CD14-positive monocyte (primary cell): ENCODE data around the gene IL4R. TPM values are rescaled to one million over a fixed set of nuclear protein-coding genes. Genes with fewer than 3 reads are reported as not detected.

Source experiments
- DNase-seq, 3 donors: peaks; one replicate each; pipeline ENCODE4 v3.0.0-alpha.2; 2011 to 2022
- H2AFZ ChIP-seq: 2 replicates; pipeline ENCODE4 v1.6.0; 2012; ENCODE audit warnings: mild to moderate bottlenecking, low read depth, low read length, inconsistent platforms; ENCODE audit not compliant: insufficient read depth, poor library complexity, severe bottlenecking
- H3K27ac ChIP-seq, 2 donors: 1 replicate in 1 of 2; 2 replicates in 1 of 2; pipeline ENCODE4 v1.5.1; 2012 to 2013; ENCODE audit warnings: low read length in 2 of 2, control low read depth in 1 of 2, inconsistent platforms in 1 of 2, low read depth in 1 of 2, mild to moderate bottlenecking in 1 of 2
- H3K27me3 ChIP-seq, 2 donors: one replicate each; pipeline versions ENCODE4 v1.6.0 to v1.6.1; 2011 to 2013; ENCODE audit warnings: low read length in 2 of 2; ENCODE audit not compliant: control insufficient read depth in 2 of 2, insufficient read depth in 2 of 2
- H3K36me3 ChIP-seq, 2 donors: replicated peaks in 1 of 2; 1 replicate in 1 of 2; 2 replicates in 1 of 2; pipeline versions ENCODE4 v1.5.1 to v1.6.1; 2012 to 2013; ENCODE audit warnings: low read length in 2 of 2, control low read depth in 1 of 2, inconsistent platforms in 1 of 2, mild to moderate bottlenecking in 1 of 2; ENCODE audit not compliant: insufficient read depth in 2 of 2, control insufficient read depth in 1 of 2
- H3K4me1 ChIP-seq, 2 donors: 1 replicate in 1 of 2; 2 replicates in 1 of 2; pipeline versions ENCODE4 v1.5.1 to v1.6.1; 2012 to 2013; ENCODE audit warnings: low read length in 2 of 2, control low read depth in 1 of 2, inconsistent platforms in 1 of 2, mild to moderate bottlenecking in 1 of 2, moderate library complexity in 1 of 2; ENCODE audit not compliant: insufficient read depth in 2 of 2, control insufficient read depth in 1 of 2
- H3K4me2 ChIP-seq: replicated peaks from 2 replicates; pipeline ENCODE3; 2012; ENCODE audit warnings: low read length, moderate library complexity, mild to moderate bottlenecking; ENCODE audit not compliant: poor library complexity, severe bottlenecking; ENCODE audit errors: extremely low read depth
- H3K4me3 ChIP-seq, 3 experiments: fragments of 200-600 bp in 1 of 3; sonication (generic) in 1 of 3; replicated peaks in 1 of 3; 1 replicate in 2 of 3; 2 replicates in 1 of 3; pipeline ENCODE4 v1.5.1; 2011 to 2013; ENCODE audit warnings: low read length in 3 of 3, mild to moderate bottlenecking in 3 of 3, control low read depth in 2 of 3, low read depth in 2 of 3, inconsistent platforms in 1 of 3, moderate library complexity in 1 of 3
- H3K79me2 ChIP-seq: 2 replicates; pipeline ENCODE4 v1.6.0; 2012; ENCODE audit warnings: mild to moderate bottlenecking, control low read depth, inconsistent platforms, low read length, moderate library complexity; ENCODE audit not compliant: insufficient read depth
- H3K9ac ChIP-seq: 2 replicates; pipeline ENCODE4 v1.6.0; 2017; ENCODE audit warnings: low read length, mild to moderate bottlenecking; ENCODE audit not compliant: insufficient read depth, poor library complexity, severe bottlenecking
- H3K9me3 ChIP-seq, 2 donors: replicated peaks in 1 of 2; 1 replicate in 1 of 2; 2 replicates in 1 of 2; pipeline versions ENCODE4 v1.5.1 to v1.6.1; 2012 to 2013; ENCODE audit warnings: low read length in 2 of 2, control low read depth in 1 of 2; ENCODE audit not compliant: control insufficient read depth in 1 of 2, insufficient read depth in 1 of 2
- H4K20me1 ChIP-seq: 2 replicates; pipeline ENCODE4 v1.6.0; 2012; ENCODE audit warnings: mild to moderate bottlenecking, low read length, control low read depth, moderate library complexity; ENCODE audit not compliant: insufficient read depth
- H3K27ac Mint-ChIP-seq, 7 donors: one replicate each; pipeline ENCODE4 v1.8.0; 2020; ENCODE audit warnings: mild to moderate bottlenecking in 7 of 7, mixed read lengths in 7 of 7, moderate library complexity in 6 of 7, inconsistent platforms in 2 of 7
- H3K27me3 Mint-ChIP-seq, 3 donors: one replicate each; pipeline ENCODE4 v1.8.0; 2021 to 2022; ENCODE audit warnings: low read depth in 3 of 3, mild to moderate bottlenecking in 3 of 3, mixed read lengths in 3 of 3, moderate library complexity in 3 of 3, inconsistent platforms in 1 of 3
- H3K36me3 Mint-ChIP-seq, 2 donors: one replicate each; pipeline ENCODE4 v1.8.0; 2020; ENCODE audit warnings: mixed read lengths in 2 of 2, inconsistent platforms in 1 of 2, mild to moderate bottlenecking in 1 of 2
- H3K4me1 Mint-ChIP-seq: one replicate; pipeline ENCODE4 v1.8.0; 2020; ENCODE audit warnings: mild to moderate bottlenecking, mixed read lengths
- H3K4me3 Mint-ChIP-seq, 2 donors: one replicate each; pipeline ENCODE4 v1.8.0; 2020; ENCODE audit warnings: mild to moderate bottlenecking in 2 of 2, mixed read lengths in 2 of 2, moderate library complexity in 1 of 2
- H3K9me3 Mint-ChIP-seq, 7 donors: one replicate each; pipeline ENCODE4 v1.8.0; 2020 to 2022; ENCODE audit warnings: mixed read lengths in 7 of 7, mild to moderate bottlenecking in 6 of 7, moderate library complexity in 6 of 7, inconsistent platforms in 2 of 7
- CTCF ChIP-seq: fragments of 200-600 bp; IDR thresholded peaks from one replicate; pipeline ENCODE4 v1.8.0; 2022; ENCODE audit warnings: antibody characterized with exemption, mild to moderate bottlenecking
- WGBS: methylation state at CpG from one replicate; pipeline ENCODE4 v1.1.5; 2013; ENCODE audit warnings: missing lambda C conversion rate; ENCODE audit not compliant: insufficient coverage; 5-methylcytosine and 5-hydroxymethylcytosine counted together
- intact Hi-C, 2 donors: fragments of 100-400 bp; cut with micrococcal nuclease; formaldehyde crosslinking; loops; one replicate each; pipeline versions ENCODE4 v1.15.0 to v1.15.1; 2023
- polyA plus RNA-seq, 3 donors: library from polyadenylated mRNA; depleted of rRNA in 1 of 3; unstranded in 2 of 3; stranded (reverse) in 1 of 3; fragments of 300-500 nt in 2 of 3; fragments of >200 nt in 1 of 3; fragmentation: Illumina TruSeq in 2 of 3; gene quantifications; 1 replicate in 2 of 3; 2 replicates in 1 of 3; pipeline ENCODE4 v1.2.3, GENCODE V29; 2012 to 2021

The IL4R gene
- polyA plus RNA-seq, 3 donors, result 25.1 to 80.4 (median 35.6) TPM

- no peak for TF ChIP-seq CTCF
- Mint-ChIP-seq H3K27ac (no peak overlapping the region), H3K36me3 (peaks cover 57 to 66% of the 10 kb centered on the region in 2 donors), H3K9me3 (peaks cover 0 to 7% (median 5%) of the 10 kb centered on the region in 7 donors), H3K4me3 (no peak overlapping the region), H3K4me1 (peaks cover 16% of the 10 kb centered on the region), H3K27me3 (no peaks in the 10 kb centered on the region)
- Histone ChIP-seq H3K9ac (no peak overlapping the region), H4K20me1 (peaks cover 31% of the 10 kb centered on the region), H2AFZ (no peak overlapping the region), H3K4me2 (no peak overlapping the region), H3K4me1 (peaks cover 13 to 16% of the 10 kb centered on the region in 2 donors), H3K27me3 (no peaks in the 10 kb centered on the region), H3K36me3 (peaks cover 62 to 63% of the 10 kb centered on the region in 2 donors), H3K4me3 (no peak overlapping the region), H3K9me3 (peaks cover 0 to 10% of the 10 kb centered on the region in 2 donors), H3K27ac (peak overlapping the region in 1 of 2 donors; percentile 26), H3K79me2 (no peaks in the 10 kb centered on the region)
- WGBS, result 98% methylated on average over 5 of the region's 5 CpGs
- DNase-seq, result no peak
- intact Hi-C loops, result no loop called here
These were observed 49.5 kb downstream of the IL4R start for GRCh38 chr16:27363246-27363632.

GRCh38 chr16:27363797-27364196 is 50.0 kb downstream of the IL4R start:
- H3K4me2 ChIP-seq, result no peak overlapping the region
- H3K27ac ChIP-seq, result no peak overlapping the region

More at GRCh38 chr16:27363797-27364196, 50.0 kb downstream of the IL4R start:
- H3K4me1 ChIP-seq, result peaks cover 16% of the 10 kb centered on the region in 2 donors
- peaks cover 52 to 60% of the 10 kb centered on the region in 2 donors for H3K36me3 Mint-ChIP-seq
- no peaks in the 10 kb centered on the region for H3K79me2 ChIP-seq
- H3K9ac ChIP-seq, result no peak overlapping the region
- H3K4me3 ChIP-seq, result no peak overlapping the region
- peaks cover 19% of the 10 kb centered on the region for H3K4me1 Mint-ChIP-seq
- DNase-seq, result no peak
- peak overlapping the region in 1 of 7 donors; percentile 66 for H3K27ac Mint-ChIP-seq
- no peak overlapping the region for H3K4me3 Mint-ChIP-seq
- peaks cover 56 to 57% of the 10 kb centered on the region in 2 donors for H3K36me3 ChIP-seq
- H3K9me3 Mint-ChIP-seq, result peaks cover 0 to 7% (median 4%) of the 10 kb centered on the region in 7 donors
- intact Hi-C loops, result no loop called here
- peaks cover 31% of the 10 kb centered on the region for H4K20me1 ChIP-seq
- H3K27me3 Mint-ChIP-seq, result no peaks in the 10 kb centered on the region
- no peaks in the 10 kb centered on the region for H3K27me3 ChIP-seq
- H3K9me3 ChIP-seq, result peaks cover 0 to 9% of the 10 kb centered on the region in 2 donors
- H2AFZ ChIP-seq, result no peak overlapping the region
- WGBS, result 91% methylated on average over 9 of the region's 9 CpGs
- TF ChIP-seq CTCF, result no peak
